ENCODE measurements around the gene COL1A1.

GRCh38 chr17:50219939-50220465 is 18.6 kb upstream of the COL1A1 start:
- TF ChIP-seq USF1 (IDR thresholded peaks at IDR 0.05) = no peak
- no peak for TF ChIP-seq TAF1 (IDR thresholded peaks at IDR 0.05; ENCODE audit: low read depth)
- TF ChIP-seq YY1 (IDR thresholded peaks at IDR 0.05; ENCODE audit: low read depth) = no peak
- TF ChIP-seq EGR1 (IDR thresholded peaks at IDR 0.05) = no peak
- TF ChIP-seq TCF12 (IDR thresholded peaks at IDR 0.05; ENCODE audit: low read depth) = no peak
- TF ChIP-seq CREB1 (IDR thresholded peaks at IDR 0.05; ENCODE audit: low read depth) = no peak
- TF ChIP-seq RAD21 (IDR thresholded peaks at IDR 0.05; ENCODE audit: low read depth) = no peak
- TF ChIP-seq REST (IDR thresholded peaks at IDR 0.05; ENCODE audit: low read depth) = no peak
- no peak for TF ChIP-seq ZBTB7A (IDR thresholded peaks at IDR 0.05; ENCODE audit: low read depth)
- TF ChIP-seq CEBPB (IDR thresholded peaks at IDR 0.05) = no peak
- no peak for TF ChIP-seq FOXM1 (IDR thresholded peaks at IDR 0.05; ENCODE audit: borderline replicate concordance, low read depth)
- no peak for TF ChIP-seq TEAD4 (IDR thresholded peaks at IDR 0.05)
